Kidney capillary endothelial cell (primary cell): ENCODE data around the gene CACNB1.

ENCODE experiments used
- DNase-seq: peaks from one replicate; pipeline ENCODE4 v3.0.0-alpha.2; 2018; ENCODE audit warnings: low spot score

CACNB1 gene

DNA sequence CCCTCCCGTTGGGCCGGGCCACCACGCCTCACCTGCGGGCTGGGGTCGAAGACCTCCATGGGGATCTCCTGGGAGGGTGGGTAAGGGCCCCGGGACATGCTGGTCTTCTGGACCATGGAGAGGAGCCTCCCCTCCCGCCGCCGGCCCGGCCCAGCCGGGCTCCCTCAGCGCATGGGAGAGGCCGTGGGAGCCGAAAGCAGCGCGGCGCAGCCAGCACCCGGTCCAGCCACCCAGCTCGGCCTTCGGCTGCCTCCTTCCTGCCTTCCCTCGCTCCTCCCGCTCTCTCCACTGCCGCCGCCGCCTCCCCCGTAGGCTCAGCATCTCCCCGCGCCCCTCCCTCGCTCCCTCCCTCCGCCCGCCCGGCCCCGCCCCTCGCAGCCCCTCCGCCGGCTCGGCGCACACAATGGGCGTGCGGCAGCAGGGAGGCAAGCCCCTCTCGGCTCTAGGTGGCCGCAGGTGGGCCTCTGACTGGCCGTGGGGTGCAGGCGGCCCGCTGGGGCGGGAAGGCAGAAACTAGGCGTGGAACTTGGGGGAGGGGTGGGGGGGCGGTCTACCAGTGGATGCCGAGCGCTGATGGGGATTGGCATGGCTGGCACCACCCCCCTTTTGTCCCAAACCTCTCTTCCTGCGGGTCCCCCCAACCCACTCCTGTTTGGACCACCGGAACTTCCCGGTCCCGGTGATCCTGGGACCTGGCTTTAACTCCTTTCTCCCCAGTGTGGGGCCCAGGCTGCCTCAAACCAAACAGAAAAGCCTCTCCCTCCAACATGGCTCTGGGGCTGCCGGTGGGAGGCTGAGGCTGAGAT is at the start of gene CACNB1:
TSS of gene CACNB1 (minus strand) at position 290 of the 806 bp plus-strand sequence. CDS start at position 116, 174 bp downstream.
- DNase-seq, result peak; percentile 25

GRCh38 chr17:39246274-39246673 is 48.8 kb upstream of the CACNB1 start:
- DNase-seq, result no peak

GRCh38 chr17:39244600-39245570 is 47.4 kb upstream of the CACNB1 start:
- peak; percentile 60 for DNase-seq

DNA sequence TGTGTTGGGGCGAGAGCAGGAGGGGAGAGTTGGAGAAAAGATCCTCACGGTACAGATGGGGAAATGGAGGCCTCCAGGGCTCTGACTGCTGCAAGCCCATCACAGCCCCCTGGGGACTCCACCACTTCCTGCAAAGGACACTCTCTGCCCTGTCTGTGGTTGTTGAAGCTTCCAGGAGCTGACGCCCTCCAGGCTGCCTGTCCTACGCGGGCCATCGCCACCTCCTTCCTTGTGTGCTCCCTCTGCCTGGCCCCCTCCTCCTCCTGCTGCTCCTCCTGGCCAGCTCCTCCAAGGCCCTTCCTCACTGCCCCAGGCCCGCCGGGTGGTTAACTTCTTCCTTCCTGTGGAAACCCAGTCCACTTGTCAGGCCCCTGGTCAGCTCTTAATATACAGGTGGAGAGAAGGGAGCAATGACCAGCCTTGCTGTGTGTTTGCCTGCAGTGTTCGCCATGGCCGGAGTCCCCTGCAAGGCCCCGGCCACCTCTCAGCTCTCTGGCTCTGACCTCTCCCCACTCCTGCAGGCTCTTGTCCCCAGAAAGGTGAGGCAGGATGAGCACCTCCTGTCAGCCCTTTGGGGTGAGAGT is 46.6 kb upstream of the CACNB1 start:
- no peak for DNase-seq

DNA sequence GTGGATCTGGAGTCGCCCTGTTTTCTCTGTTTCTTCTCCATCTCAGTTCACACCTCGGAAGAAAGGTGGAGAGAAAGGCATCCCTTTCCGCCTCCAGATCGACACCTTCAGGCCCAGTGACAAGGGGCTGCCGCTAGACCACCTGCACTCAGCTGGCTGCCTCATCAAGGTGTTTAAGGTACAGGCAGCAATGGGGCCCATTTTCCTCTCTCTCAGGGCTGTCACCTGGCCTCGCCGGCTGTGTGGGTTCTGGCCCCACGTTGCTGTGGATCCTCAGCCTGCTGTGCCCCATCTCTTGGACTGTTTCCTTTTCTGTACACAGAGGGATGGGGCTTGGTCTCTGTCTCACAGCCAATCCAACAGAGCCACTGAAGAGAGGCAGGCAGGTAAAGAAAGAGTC is 45.7 kb upstream of the CACNB1 start:
- no peak for DNase-seq

DNA sequence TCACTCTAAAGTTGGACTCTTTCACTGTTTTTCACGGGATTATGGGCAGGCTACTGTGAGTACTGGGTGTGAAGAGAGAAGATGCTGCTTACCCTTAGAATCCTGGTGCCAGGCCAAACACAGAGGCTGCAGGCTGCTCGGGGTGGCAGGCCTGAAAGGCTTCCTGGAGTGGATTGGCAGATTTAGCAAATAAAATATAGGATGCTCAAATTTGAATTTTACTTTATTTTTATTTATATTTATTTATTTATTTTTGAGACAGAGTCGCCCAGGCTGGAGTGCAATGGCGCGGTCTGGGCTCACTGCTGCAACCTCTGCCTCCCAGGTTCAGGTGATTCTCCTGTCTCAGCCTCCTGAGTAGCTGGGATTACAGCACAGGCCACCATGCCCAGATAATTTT is 43.2 kb upstream of the CACNB1 start:
- DNase-seq, result no peak

DNA sequence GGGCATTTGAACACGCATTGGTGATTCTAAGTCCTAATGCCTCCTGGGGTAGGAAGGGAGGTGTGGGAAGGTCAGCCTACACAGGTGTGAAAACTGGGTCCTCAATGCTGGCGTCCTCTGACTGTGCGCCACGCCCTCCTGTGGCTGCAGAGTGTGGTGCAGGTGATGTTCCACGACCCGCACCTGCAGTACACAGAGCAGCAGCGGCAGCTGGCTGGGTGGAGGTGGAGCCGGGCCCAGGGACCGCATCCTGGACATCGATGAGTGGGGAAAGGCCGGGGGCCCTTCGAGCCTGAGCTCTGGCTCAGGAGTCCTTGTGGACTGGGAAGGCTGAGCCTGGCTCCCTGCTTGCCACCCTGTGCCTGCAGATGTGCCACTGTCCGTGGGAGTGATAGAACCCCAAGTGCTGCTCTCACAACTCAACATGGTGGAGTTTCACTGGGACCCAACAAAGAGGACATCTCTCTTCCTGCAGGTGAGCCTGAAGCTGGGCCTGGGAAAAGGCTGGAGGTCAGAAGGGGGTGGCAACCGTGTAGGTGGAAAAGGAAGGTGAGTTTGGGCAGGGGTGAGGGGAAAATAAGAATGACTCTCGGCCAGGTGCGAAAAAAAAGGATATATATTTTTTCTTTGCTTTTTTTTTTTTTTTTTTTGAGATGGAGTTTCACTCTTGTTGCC is 42.3 kb upstream of the CACNB1 start:
- DNase-seq, result no peak

DNA sequence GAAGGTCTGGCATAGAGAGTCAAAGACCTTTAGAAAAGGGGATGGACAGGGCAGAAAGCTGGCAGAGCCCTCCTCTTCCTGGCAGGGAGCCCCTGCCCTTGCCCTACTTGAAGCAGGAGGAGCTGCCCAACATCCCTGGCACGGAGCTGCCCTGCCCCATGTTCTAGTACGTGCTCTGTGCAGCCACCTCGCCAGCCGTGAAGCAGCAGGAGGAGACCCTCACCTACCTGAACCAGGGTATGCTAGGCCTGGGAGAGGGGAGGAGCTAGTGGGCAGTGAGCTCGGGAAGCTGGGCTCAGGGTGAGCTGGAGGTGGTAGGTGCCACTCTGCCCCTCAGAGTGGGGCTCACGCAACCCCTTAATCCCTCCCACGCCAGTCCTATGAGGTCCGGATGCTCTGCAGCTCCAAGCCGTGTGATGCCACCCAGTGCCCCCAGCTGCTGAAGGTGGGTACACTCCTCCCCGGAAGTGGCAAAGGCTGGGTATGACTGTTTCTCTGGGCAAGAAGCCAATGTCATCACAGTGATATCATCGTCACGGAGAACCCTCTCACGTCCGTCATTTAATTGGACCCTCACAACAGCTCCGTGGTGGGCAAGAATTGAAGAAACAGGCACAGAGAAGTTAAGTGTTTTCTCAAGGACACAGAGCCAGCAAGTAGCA is 41.0 kb upstream of the CACNB1 start:
- no peak for DNase-seq

- no peak for DNase-seq
Observed at GRCh38 chr17:39237586-39237985, 40.1 kb upstream of the CACNB1 start.

GRCh38 chr17:39236981-39237441 is 39.5 kb upstream of the CACNB1 start:
- no peak for DNase-seq

- DNase-seq, result no peak
Observed at GRCh38 chr17:39236450-39236927, 39.0 kb upstream of the CACNB1 start.

DNA sequence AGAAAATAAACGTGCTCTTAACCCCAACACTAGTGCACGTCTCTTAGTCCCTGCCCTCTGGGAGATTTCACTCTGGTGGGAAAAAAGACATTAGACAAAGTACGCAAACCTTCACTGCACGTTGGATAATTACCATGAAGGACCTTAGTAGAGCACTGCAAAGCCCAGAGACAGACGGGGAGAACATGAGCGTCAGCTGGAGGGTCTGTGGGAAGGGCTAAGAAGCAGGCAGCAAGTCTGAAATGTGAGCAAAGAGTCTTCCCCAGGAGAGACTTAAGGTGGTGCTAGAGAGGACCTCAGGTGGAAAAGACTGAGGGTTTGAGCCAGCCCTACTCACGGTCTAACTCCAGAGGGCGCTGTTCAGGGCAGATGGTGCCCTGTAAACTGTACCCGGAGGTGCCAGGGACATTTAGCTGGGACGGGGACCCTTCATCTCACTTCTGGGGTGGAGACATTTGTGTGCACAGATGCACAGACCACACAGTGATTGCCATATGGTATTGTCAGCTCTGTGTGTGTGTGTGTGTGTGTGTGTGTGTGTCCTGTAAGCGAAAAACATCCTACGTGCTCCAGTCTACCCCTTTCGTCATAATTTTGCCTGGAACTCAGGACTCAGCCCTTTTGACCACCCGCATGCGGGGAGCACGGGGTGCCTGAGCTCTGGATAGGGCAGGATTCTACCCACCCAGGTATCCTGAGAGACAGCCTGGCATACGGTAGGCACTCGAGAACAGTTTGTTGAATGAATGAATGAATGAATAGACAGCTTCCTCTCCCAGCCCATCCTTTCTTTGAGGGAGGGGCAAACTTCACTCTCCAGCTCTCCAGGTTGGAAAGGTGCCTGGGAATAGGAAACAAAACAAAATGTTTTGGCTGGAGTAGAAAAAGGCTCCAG is 38.3 kb upstream of the CACNB1 start:
- DNase-seq, result peak; percentile 59

- DNase-seq, result peak; percentile 32
Observed at GRCh38 chr17:39231591-39232551, 34.4 kb upstream of the CACNB1 start.

DNA sequence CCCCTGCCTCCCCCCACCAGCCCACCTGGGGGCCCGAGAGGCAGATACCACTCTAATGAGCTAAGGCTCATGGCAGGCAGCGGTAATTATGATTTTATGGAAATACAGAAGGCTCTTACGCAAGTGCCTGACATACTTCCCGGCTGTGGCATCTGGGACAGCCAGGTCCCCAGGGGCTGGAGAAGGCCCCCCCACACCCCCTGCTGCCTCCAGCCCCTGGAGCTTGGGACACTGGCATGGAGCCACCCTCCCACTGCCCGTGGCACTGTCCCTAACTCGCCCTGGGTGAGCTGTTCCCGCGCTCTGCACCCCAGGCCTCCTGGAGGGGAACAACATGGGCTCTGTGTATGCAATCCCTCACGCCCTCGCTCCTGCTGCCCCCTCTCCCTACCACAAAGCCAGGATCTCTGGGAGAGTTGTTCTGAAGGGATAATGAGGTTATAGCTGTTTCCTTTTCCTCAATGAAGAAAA is 33.7 kb upstream of the CACNB1 start:
- DNase-seq, result no peak

GRCh38 chr17:39230361-39230760 is 32.9 kb upstream of the CACNB1 start:
- no peak for DNase-seq

DNA sequence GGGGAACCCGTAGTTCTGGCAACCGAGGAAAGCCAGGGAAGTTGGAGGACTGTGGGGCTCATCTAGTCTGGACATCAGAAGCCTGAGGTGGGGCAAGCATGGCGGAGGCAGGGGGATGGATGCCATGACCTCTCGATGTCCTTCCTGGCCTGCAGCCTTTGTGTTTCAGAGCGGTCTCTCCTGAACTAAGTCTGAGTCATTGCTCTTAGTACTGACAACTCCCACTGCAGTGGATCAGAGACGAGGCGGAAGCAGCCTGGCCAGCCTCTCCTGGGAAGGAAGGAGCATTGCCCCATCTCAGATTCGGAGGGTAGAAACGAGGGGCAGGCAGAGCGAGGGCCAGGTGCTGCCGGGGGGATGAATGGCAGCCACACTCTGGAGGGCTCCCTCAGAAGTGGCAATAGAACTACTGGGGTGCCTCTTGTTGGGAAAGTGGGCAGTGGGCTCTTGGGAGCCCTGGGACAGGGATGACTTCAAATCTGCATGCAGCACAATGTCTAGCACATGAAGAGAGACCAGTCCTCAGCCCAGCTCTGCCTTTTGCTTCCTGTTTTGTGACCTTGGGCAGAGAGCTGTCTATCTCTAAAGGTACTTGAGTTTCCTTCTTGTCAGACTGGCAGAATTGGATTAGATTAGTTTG is 31.9 kb upstream of the CACNB1 start:
- DNase-seq, result peak; percentile 72

- no peak for DNase-seq
Observed at GRCh38 chr17:39227364-39227919, 30.0 kb upstream of the CACNB1 start.
